Natural killer cell treated with Interleukin-12 subunit alpha and Interleukin-12 subunit beta and Interleukin-15 and Interleukin-18, amount 100 ng/mL, for 72 hours (primary cell): ENCODE data around the gene ELP2. TPM values are rescaled to one million over a fixed set of nuclear protein-coding genes. Genes with fewer than 3 reads are reported as not detected.
"Not testable (repeated sequence)": the region's sequence is repeated elsewhere in the genome, so short reads cannot be mapped to it uniquely, and the experiment has no call there.

Experiments used
- ATAC-seq, 2 donors: fragments of 150-1000 bp; cut with Tn5 transposase in 1 of 2; sonication (Bioruptor Pico), chemical (Tn5 transposase) in 1 of 2; 2 replicates each; pipeline ENCODE4 v1.10.0; 2021
- DNase-seq: peaks from one replicate; pipeline ENCODE4 v3.0.0; 2022; ENCODE audit warnings: low spot score
- H3K27ac Mint-ChIP-seq, 2 donors: 1 replicate in 1 of 2; 2 replicates in 1 of 2; pipeline ENCODE4 v1.8.0; 2022; ENCODE audit warnings: mixed read lengths in 2 of 2, mild to moderate bottlenecking in 1 of 2, moderate library complexity in 1 of 2
- H3K27me3 Mint-ChIP-seq, 2 donors: 1 replicate in 1 of 2; 2 replicates in 1 of 2; pipeline ENCODE4 v1.8.0; 2022; ENCODE audit warnings: mixed read lengths in 2 of 2
- H3K36me3 Mint-ChIP-seq: one replicate; pipeline ENCODE4 v1.8.0; 2022; ENCODE audit warnings: mixed read lengths
- H3K4me1 Mint-ChIP-seq, 2 donors: 1 replicate in 1 of 2; 2 replicates in 1 of 2; pipeline ENCODE4 v1.8.0; 2022; ENCODE audit warnings: low read depth in 2 of 2, mixed read lengths in 2 of 2, mild to moderate bottlenecking in 1 of 2
- H3K4me3 Mint-ChIP-seq: one replicate; pipeline ENCODE4 v1.8.0; 2022; ENCODE audit warnings: mixed read lengths
- H3K9me3 Mint-ChIP-seq: 2 replicates; pipeline ENCODE4 v1.8.0; 2022; ENCODE audit warnings: mixed read lengths
- total RNA-seq, 2 donors: library from RNA; stranded (reverse); gene quantifications; one replicate each; pipeline ENCODE4 v1.2.3, GENCODE V29; 2022

ELP2 gene
- total RNA-seq, 2 donors from 2014 or later: 72.3 to 92.9 TPM

- no peak overlapping the region for H3K27ac Mint-ChIP-seq
- peaks cover 35% of the 10 kb centered on the region for H3K36me3 Mint-ChIP-seq
- H3K4me3 Mint-ChIP-seq: no peak overlapping the region
- peaks cover 15 to 22% of the 10 kb centered on the region in 2 donors for H3K4me1 Mint-ChIP-seq
- H3K27me3 Mint-ChIP-seq: no peaks in the 10 kb centered on the region
- H3K9me3 Mint-ChIP-seq: no peaks in the 10 kb centered on the region
- no peak for DNase-seq
- ATAC-seq: no peak
Measured at GRCh38 chr18:36155851-36156757, 26.4 kb downstream of the ELP2 start.

- Mint-ChIP-seq H3K4me1 (peaks cover 20 to 22% of the 10 kb centered on the region in 2 donors), H3K27ac (no peak overlapping the region), H3K36me3 (peaks cover 31% of the 10 kb centered on the region), H3K4me3 (no peak overlapping the region), H3K9me3 (no peaks in the 10 kb centered on the region), H3K27me3 (no peaks in the 10 kb centered on the region)
- DNase-seq (no peak), ATAC-seq (no peak)
Measured at GRCh38 chr18:36157441-36157840, 27.7 kb downstream of the ELP2 start.

GRCh38 chr18:36158266-36158867 lies 28.7 kb downstream of the ELP2 start:
- Mint-ChIP-seq H3K27me3 (no peaks in the 10 kb centered on the region), H3K4me1 (peaks cover 12 to 18% of the 10 kb centered on the region in 2 donors), H3K4me3 (no peak overlapping the region), H3K36me3 (peaks cover 27% of the 10 kb centered on the region), H3K27ac (no peak overlapping the region), H3K9me3 (no peaks in the 10 kb centered on the region)
- ATAC-seq (no peak), DNase-seq (no peak)

- ATAC-seq (no peak), DNase-seq (no peak)
- H3K27ac Mint-ChIP-seq: peak overlapping the region in 1 of 2 donors; percentile 37
- no peak overlapping the region for H3K4me3 Mint-ChIP-seq
- H3K36me3 Mint-ChIP-seq: peaks cover 26% of the 10 kb centered on the region
- H3K27me3 Mint-ChIP-seq: no peaks in the 10 kb centered on the region
- H3K4me1 Mint-ChIP-seq: peaks cover 9 to 14% of the 10 kb centered on the region in 2 donors
- H3K9me3 Mint-ChIP-seq: no peaks in the 10 kb centered on the region
Measured at GRCh38 chr18:36160959-36161371, 31.3 kb downstream of the ELP2 start.

- DNase-seq (no peak), ATAC-seq (no peak)
- no peaks in the 10 kb centered on the region for H3K27me3 Mint-ChIP-seq
- H3K36me3 Mint-ChIP-seq: peaks cover 21% of the 10 kb centered on the region
- no peak overlapping the region for H3K4me3 Mint-ChIP-seq
- H3K4me1 Mint-ChIP-seq: peaks cover 4 to 5% of the 10 kb centered on the region in 2 donors
- H3K9me3 Mint-ChIP-seq: no peaks in the 10 kb centered on the region
- no peak overlapping the region for H3K27ac Mint-ChIP-seq
Measured at GRCh38 chr18:36162981-36163380, 33.3 kb downstream of the ELP2 start.

- Mint-ChIP-seq H3K27ac (no peak overlapping the region), H3K36me3 (peaks cover 23% of the 10 kb centered on the region), H3K4me3 (no peak overlapping the region), H3K4me1 (no peaks in the 10 kb centered on the region), H3K27me3 (no peaks in the 10 kb centered on the region), H3K9me3 (no peaks in the 10 kb centered on the region)
- ATAC-seq: no peak
- no peak for DNase-seq
Measured at GRCh38 chr18:36167692-36168218, 38.1 kb downstream of the ELP2 start.

GRCh38 chr18:36168296-36168695 lies 38.6 kb downstream of the ELP2 start:
- not testable (repeated sequence) for H3K4me3 Mint-ChIP-seq, H3K4me1 Mint-ChIP-seq, H3K9me3 Mint-ChIP-seq, DNase-seq, H3K27ac Mint-ChIP-seq, ATAC-seq, H3K27me3 Mint-ChIP-seq
- H3K36me3 Mint-ChIP-seq: peaks cover 17% of the 10 kb centered on the region

GRCh38 chr18:36169938-36170337 lies 40.2 kb downstream of the ELP2 start:
- Mint-ChIP-seq H3K36me3 (peaks cover 12% of the 10 kb centered on the region), H3K27ac (no peak overlapping the region), H3K27me3 (no peaks in the 10 kb centered on the region), H3K9me3 (no peaks in the 10 kb centered on the region), H3K4me3 (no peak overlapping the region), H3K4me1 (no peaks in the 10 kb centered on the region)
- DNase-seq (no peak), ATAC-seq (no peak)

- no peaks in the 10 kb centered on the region for H3K27me3 Mint-ChIP-seq
- H3K36me3 Mint-ChIP-seq: peaks cover 16% of the 10 kb centered on the region
- DNase-seq: no peak
- H3K4me1 Mint-ChIP-seq: peaks cover 6 to 7% of the 10 kb centered on the region in 2 donors
- no peak overlapping the region for H3K4me3 Mint-ChIP-seq
- no peak for ATAC-seq
- no peaks in the 10 kb centered on the region for H3K9me3 Mint-ChIP-seq
- peak overlapping the region in 1 of 2 donors; percentile 2 for H3K27ac Mint-ChIP-seq
Measured at GRCh38 chr18:36175481-36175880, 45.8 kb downstream of the ELP2 start.

- Mint-ChIP-seq H3K27ac (no peak overlapping the region), H3K4me1 (peaks cover 6 to 7% of the 10 kb centered on the region in 2 donors), H3K9me3 (no peaks in the 10 kb centered on the region), H3K4me3 (no peak overlapping the region), H3K27me3 (no peaks in the 10 kb centered on the region), H3K36me3 (peaks cover 10% of the 10 kb centered on the region)
- no peak for DNase-seq
- no peak for ATAC-seq
Measured at GRCh38 chr18:36176177-36176584, 46.5 kb downstream of the ELP2 start.

- no peaks in the 10 kb centered on the region for H3K27me3 Mint-ChIP-seq
- peaks cover 10% of the 10 kb centered on the region for H3K36me3 Mint-ChIP-seq
- no peak overlapping the region for H3K27ac Mint-ChIP-seq
- no peak overlapping the region for H3K4me3 Mint-ChIP-seq
- peaks cover 6 to 7% of the 10 kb centered on the region in 2 donors for H3K4me1 Mint-ChIP-seq
- ATAC-seq (no peak), DNase-seq (no peak)
- no peaks in the 10 kb centered on the region for H3K9me3 Mint-ChIP-seq
Measured at GRCh38 chr18:36176711-36177110, 47.0 kb downstream of the ELP2 start.

GRCh38 chr18:36177913-36178312 lies 48.2 kb downstream of the ELP2 start:
- Mint-ChIP-seq H3K27me3 (no peaks in the 10 kb centered on the region), H3K27ac (no peak overlapping the region), H3K9me3 (no peaks in the 10 kb centered on the region), H3K4me3 (no peak overlapping the region), H3K4me1 (peaks cover 6 to 7% of the 10 kb centered on the region in 2 donors), H3K36me3 (peaks cover 10% of the 10 kb centered on the region)
- ATAC-seq (no peak), DNase-seq (no peak)

- ATAC-seq: no peak
- peaks cover 6 to 7% of the 10 kb centered on the region in 2 donors for H3K4me1 Mint-ChIP-seq
- H3K27ac Mint-ChIP-seq: no peak overlapping the region
- H3K9me3 Mint-ChIP-seq: no peaks in the 10 kb centered on the region
- DNase-seq: no peak
- peaks cover 0 to 3% of the 10 kb centered on the region in 2 donors for H3K27me3 Mint-ChIP-seq
- no peak overlapping the region for H3K4me3 Mint-ChIP-seq
- peaks cover 10% of the 10 kb centered on the region for H3K36me3 Mint-ChIP-seq
Measured at GRCh38 chr18:36179562-36180355, 50.1 kb downstream of the ELP2 start.
